ENCODE results near the gene ADAMTS5. TPM values are rescaled to one million over a fixed set of nuclear protein-coding genes. Genes with fewer than 3 reads are reported as not detected.

The ADAMTS5 gene
- total RNA-seq, 1 experiment from 2014 or later: not detected

- no peaks in the 10 kb centered on the region for H3K36me3 ChIP-seq (ENCODE audit: low read depth)
- no peak overlapping the region for H2AFZ ChIP-seq
- TF ChIP-seq CTCF (conservative IDR thresholded peaks at IDR 0.05) (no peak), EZH2 (IDR thresholded peaks at IDR 0.05; ENCODE audit: low read depth) (no peak)
- BruUV-seq (replicated peaks): no TSS peak
- no peaks in the 10 kb centered on the region for H3K4me1 ChIP-seq (replicated peaks; ENCODE audit: insufficient read depth)
- intact Hi-C loops (cut with micrococcal nuclease; ENCODE audit: unreplicated experiment): no loop called here
- ChIA-PET CTCF (no interaction called here), POLR2A (ENCODE audit: unreplicated experiment) (no interaction called here)
- H3K27me3 ChIP-seq (ENCODE audit: insufficient read depth, low read depth): no peaks in the 10 kb centered on the region
- no peak overlapping the region for H3K4me3 ChIP-seq
- no peak overlapping the region for H3K4me2 ChIP-seq
- H3K9me3 ChIP-seq (ENCODE audit: insufficient read depth, low read depth): no peaks in the 10 kb centered on the region
- no peak for DNase-seq
- no peaks in the 10 kb centered on the region for H3K79me2 ChIP-seq (ENCODE audit: low read depth)
- H3F3A ChIP-seq (ENCODE audit: insufficient read depth, low read depth): no peaks in the 10 kb centered on the region
- no peaks in the 10 kb centered on the region for H3K9me2 ChIP-seq (ENCODE audit: insufficient read depth)
- no peak overlapping the region for H3K27ac ChIP-seq
- no peaks in the 10 kb centered on the region for H4K20me1 ChIP-seq (ENCODE audit: insufficient read depth)
Measured at GRCh38 chr21:26900980-26901379, 65.9 kb downstream of the ADAMTS5 start.

GRCh38 chr21:26892151-26892550, 74.7 kb downstream of the ADAMTS5 start:
- no TSS peak for BruUV-seq (replicated peaks)
- no peaks in the 10 kb centered on the region for H3K27me3 ChIP-seq (ENCODE audit: insufficient read depth, low read depth)
- H3K9me2 ChIP-seq (ENCODE audit: insufficient read depth): no peaks in the 10 kb centered on the region
- intact Hi-C loops (cut with micrococcal nuclease; ENCODE audit: unreplicated experiment): no loop called here
- no peaks in the 10 kb centered on the region for H3K9me3 ChIP-seq (ENCODE audit: insufficient read depth, low read depth)
- no peak overlapping the region for H2AFZ ChIP-seq
- H3K4me3 ChIP-seq: no peak overlapping the region
- H3F3A ChIP-seq (ENCODE audit: insufficient read depth, low read depth): no peaks in the 10 kb centered on the region
- H3K4me2 ChIP-seq: no peak overlapping the region
- no peaks in the 10 kb centered on the region for H3K4me1 ChIP-seq (replicated peaks; ENCODE audit: insufficient read depth)
- no peaks in the 10 kb centered on the region for H3K79me2 ChIP-seq (ENCODE audit: low read depth)
- TF ChIP-seq EZH2 (IDR thresholded peaks at IDR 0.05; ENCODE audit: low read depth) (no peak), CTCF (conservative IDR thresholded peaks at IDR 0.05) (no peak)
- no peaks in the 10 kb centered on the region for H4K20me1 ChIP-seq (ENCODE audit: insufficient read depth)
- no peak overlapping the region for H3K27ac ChIP-seq
- POLR2A ChIA-PET (ENCODE audit: unreplicated experiment): no interaction called here
- DNase-seq: no peak
- H3K36me3 ChIP-seq (ENCODE audit: low read depth): no peaks in the 10 kb centered on the region
- CTCF ChIA-PET: no interaction called here

GRCh38 chr21:26888931-26889330, 78.0 kb downstream of the ADAMTS5 start:
- Histone ChIP-seq H3K27me3 (ENCODE audit: insufficient read depth, low read depth) (no peaks in the 10 kb centered on the region), H3F3A (ENCODE audit: insufficient read depth, low read depth) (no peaks in the 10 kb centered on the region), H4K20me1 (ENCODE audit: insufficient read depth) (no peaks in the 10 kb centered on the region), H3K9me3 (ENCODE audit: insufficient read depth, low read depth) (no peaks in the 10 kb centered on the region), H3K27ac (no peak overlapping the region), H3K4me2 (no peak overlapping the region), H2AFZ (no peak overlapping the region), H3K79me2 (ENCODE audit: low read depth) (no peaks in the 10 kb centered on the region), H3K9me2 (ENCODE audit: insufficient read depth) (no peaks in the 10 kb centered on the region), H3K4me3 (no peak overlapping the region), H3K36me3 (ENCODE audit: low read depth) (no peaks in the 10 kb centered on the region), H3K4me1 (replicated peaks; ENCODE audit: insufficient read depth) (no peaks in the 10 kb centered on the region)
- DNase-seq: no peak
- intact Hi-C loops (cut with micrococcal nuclease; ENCODE audit: unreplicated experiment): no loop called here
- no peak for TF ChIP-seq EZH2 (IDR thresholded peaks at IDR 0.05; ENCODE audit: low read depth)
- TF ChIP-seq CTCF (conservative IDR thresholded peaks at IDR 0.05): no peak
- POLR2A ChIA-PET (ENCODE audit: unreplicated experiment): no interaction called here
- CTCF ChIA-PET: no interaction called here
- BruUV-seq (replicated peaks): no TSS peak
